Heart left ventricle (tissue), 16 donors: ENCODE measurements around the gene ZNF750. TPM values are rescaled to one million over a fixed set of nuclear protein-coding genes. Genes with fewer than 3 reads are reported as not detected.

Source experiments
- ATAC-seq, 4 donors: fragments of 200-7000 bp; cut with Tn5 transposase; one replicate each; pipeline ENCODE4 v1.9.1; 2020 to 2022; ENCODE audit warnings: moderate library complexity in 4 of 4, mild to moderate bottlenecking in 3 of 4, moderate number of reproducible peaks in 1 of 4
- DNase-seq, 5 donors: peaks; one replicate each; pipeline ENCODE4 v3.0.0-alpha.2; 2020
- H3K27ac ChIP-seq, 12 donors: fragments of 200-600 bp; sonication (generic) in 4 of 12; one replicate each; pipeline versions ENCODE4 v1.5.0 to v1.8.0; 2016 to 2022; ENCODE audit warnings: mild to moderate bottlenecking in 2 of 12
- H3K27me3 ChIP-seq, 9 donors: fragments of 200-600 bp; sonication (generic) in 2 of 9; one replicate each; pipeline versions ENCODE4 v1.5.1 to v1.8.0; 2016 to 2022; ENCODE audit warnings: mild to moderate bottlenecking in 3 of 9
- H3K36me3 ChIP-seq, 9 donors: fragments of 200-600 bp; sonication (generic) in 2 of 9; one replicate each; pipeline versions ENCODE4 v1.5.0 to v1.8.0; 2018 to 2022; ENCODE audit warnings: mild to moderate bottlenecking in 2 of 9
- H3K4me1 ChIP-seq, 12 donors: fragments of 200-600 bp; sonication (generic) in 4 of 12; one replicate each; pipeline versions ENCODE4 v1.5.0 to v1.8.0; 2016 to 2022; ENCODE audit warnings: mild to moderate bottlenecking in 3 of 12
- H3K4me3 ChIP-seq, 12 donors: fragments of 200-600 bp; sonication (generic) in 4 of 12; one replicate each; pipeline versions ENCODE4 v1.5.0 to v1.8.0; 2017 to 2022; ENCODE audit warnings: mild to moderate bottlenecking in 9 of 12, moderate library complexity in 4 of 12
- H3K9me3 ChIP-seq, 12 donors: fragments of 200-600 bp; sonication (generic) in 4 of 12; one replicate each; pipeline versions ENCODE4 v1.5.0 to v1.8.0; 2016 to 2022; ENCODE audit warnings: mild to moderate bottlenecking in 1 of 12
- POLR2A ChIP-seq, 2 donors: fragments of 450-650 bp; IDR thresholded peaks; one replicate each; pipeline ENCODE4 v1.6.1; 2017; ENCODE audit warnings: antibody characterized with exemption in 2 of 2, mild to moderate bottlenecking in 2 of 2, moderate library complexity in 2 of 2
- WGBS, 4 donors: extraction: QIAGEN DNeasy Blood & Tissue Kit in 2 of 4; methylation state at CpG; one replicate each; pipeline versions ENCODE4 v1.1.5 to v1.1.7; 2013 to 2018; 5-methylcytosine and 5-hydroxymethylcytosine counted together
- intact Hi-C, 10 donors: fragments of 100-400 bp; cut with DNase I; formaldehyde crosslinking; loops; one replicate each; pipeline versions ENCODE4 v1.11.1 to v1.14.2; 2022
- long read RNA-seq, 3 donors: library from polyadenylated mRNA; unstranded; transcript quantifications; one replicate each; pipeline ENCODE4 v2.0.0, GENCODE V29; 2020 to 2021
- polyA plus RNA-seq, 2 donors: library from polyadenylated mRNA; stranded (reverse); fragments of 200-250 nt; gene quantifications; one replicate each; pipeline ENCODE4 v1.2.3, GENCODE V29; 2013
- total RNA-seq, 9 donors: library from RNA; depleted of rRNA in 2 of 9; stranded (reverse); fragments of >200 nt in 2 of 9; fragmentation: NEBNext Ultra II Directional in 3 of 9; extraction: Animal tissue kit (Norgen Biotek cat#: 25700) in 3 of 9; gene quantifications; one replicate each; pipeline versions ENCODE4 v1.1.0 to v1.2.4, GENCODE V29; 2016 to 2023
- TF ChIP-seq, protein P1 (sequence below), 12 donors: fragments of 200-600 bp; sonication (generic) in 4 of 12; IDR thresholded peaks; one replicate each; pipeline versions ENCODE4 v1.5.0 to v1.8.0; 2018 to 2022; ENCODE audit warnings: antibody characterized with exemption in 12 of 12, mild to moderate bottlenecking in 5 of 12
- donor health status: ischemic (EF 13 %, LVEDD 7.1; RV severe dilation, severe dysfunction).
- donor health status: healthy with polysubstance abuse.
- donor health status: DM: no; HTN: yes; CAD: no.
- donor health status: DM: no; HTN: no; CAD: no.
- donor health status: ischemic (EF 25% LVEDD 6.9; RV normal size, moderate dysfunction).
- donor health status: ischemic (EF 25% LVEDD 5.7; RV mildly dilated, moderate dysfunction).
- donor health status: healthy.
- donor health status: DM: yes; HTN: yes; CAD: no.
- donor health status: ischemic (EF 35%, LVEDD 5.7; RV mildly dilated, moderate dysfunction).
- donor health status: nonischemic (EF 11% LVEDD 7.7; RV severe dilation, severe dysfunction).
- donor health status: DM: yes; HTN: yes; CAD: no.
- donor health status: PGD.
- donor health status: ischemic (EF 29% LVEDD 5.4; RV normal size, mild dysfunction).
- donor health status: nonischemic (EF 23%, LVEDD 6.1; RV moderate dilation, normal function).

Gene ZNF750
- under 1 TPM in 2 of 9 donors, not detected in 7; 0.31 to 0.38 TPM for total RNA-seq
- polyA plus RNA-seq, result under 1 TPM; 0.08 to 0.17 TPM
- long read RNA-seq, donor 1, partial matches to known transcripts, result 1 of 1 reads
- long read RNA-seq, donor 1, other reads (novel, unspliced or antisense), result 0 of 1 reads
- long read RNA-seq, donor 2, result 0 reads
- long read RNA-seq, donor 3, result 0 reads

DNA sequence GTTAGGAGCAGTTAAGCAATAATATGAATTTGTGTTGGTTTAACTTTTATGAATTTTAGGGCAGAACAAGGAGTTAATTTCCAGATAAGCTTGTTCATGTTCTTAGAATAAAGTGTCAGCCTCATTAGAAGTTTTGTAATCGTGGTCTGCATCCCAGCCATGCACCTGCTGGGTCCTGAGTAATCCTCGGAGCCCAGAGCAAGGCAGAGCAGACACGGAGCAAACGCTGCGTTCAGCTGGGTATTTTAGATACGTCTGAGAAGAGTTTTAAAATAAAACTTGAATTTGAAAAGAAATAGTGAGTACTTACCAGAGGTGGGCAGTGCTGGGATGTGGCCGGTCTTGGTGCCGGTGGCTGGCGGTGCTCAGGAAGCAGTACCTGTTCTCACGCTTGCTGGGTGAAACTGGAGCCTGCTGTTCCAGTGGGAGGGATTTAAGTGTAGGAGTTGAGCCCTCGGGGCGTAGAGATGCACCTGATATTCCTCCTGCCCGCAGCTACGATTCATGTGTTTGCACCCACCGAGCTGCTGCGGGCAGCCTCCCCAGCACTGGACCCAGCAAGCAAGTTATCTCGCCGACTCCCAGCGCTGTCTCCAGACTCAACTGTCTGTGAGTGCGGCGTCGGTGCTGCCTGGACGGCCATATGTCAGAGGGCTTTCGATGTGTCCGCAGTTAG is at the start of gene ZNF750:
Gene ZNF750 (minus strand): TSS at position 406 of the 676 bp plus-strand sequence. CDS start 7,568 bp downstream, outside the sequence.
- WGBS, 4 donors, result 92 to 93% (median 93%) methylated on average over 23 to 25 of the region's 25 CpGs
- Histone ChIP-seq H3K9me3 (no peaks in the 10 kb centered on the region), H3K27ac (peak within 1 kb of the TSS in 6 of 12 donors; percentile 25 to 76 (median 67)), H3K4me3 (no peak within 1 kb of the TSS), H3K36me3 (no peaks in the 10 kb centered on the region), H3K27me3 (no peaks in the 10 kb centered on the region), H3K4me1 (peaks cover 4 to 42% (median 18%) of the 10 kb centered on the region in 12 donors)
- TF ChIP-seq, protein P1, sequence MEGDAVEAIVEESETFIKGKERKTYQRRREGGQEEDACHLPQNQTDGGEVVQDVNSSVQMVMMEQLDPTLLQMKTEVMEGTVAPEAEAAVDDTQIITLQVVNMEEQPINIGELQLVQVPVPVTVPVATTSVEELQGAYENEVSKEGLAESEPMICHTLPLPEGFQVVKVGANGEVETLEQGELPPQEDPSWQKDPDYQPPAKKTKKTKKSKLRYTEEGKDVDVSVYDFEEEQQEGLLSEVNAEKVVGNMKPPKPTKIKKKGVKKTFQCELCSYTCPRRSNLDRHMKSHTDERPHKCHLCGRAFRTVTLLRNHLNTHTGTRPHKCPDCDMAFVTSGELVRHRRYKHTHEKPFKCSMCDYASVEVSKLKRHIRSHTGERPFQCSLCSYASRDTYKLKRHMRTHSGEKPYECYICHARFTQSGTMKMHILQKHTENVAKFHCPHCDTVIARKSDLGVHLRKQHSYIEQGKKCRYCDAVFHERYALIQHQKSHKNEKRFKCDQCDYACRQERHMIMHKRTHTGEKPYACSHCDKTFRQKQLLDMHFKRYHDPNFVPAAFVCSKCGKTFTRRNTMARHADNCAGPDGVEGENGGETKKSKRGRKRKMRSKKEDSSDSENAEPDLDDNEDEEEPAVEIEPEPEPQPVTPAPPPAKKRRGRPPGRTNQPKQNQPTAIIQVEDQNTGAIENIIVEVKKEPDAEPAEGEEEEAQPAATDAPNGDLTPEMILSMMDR (IDR thresholded peaks at IDR 0.05), result no peak
- TF ChIP-seq POLR2A (IDR thresholded peaks at IDR 0.05), result no peak
- DNase-seq, result no peak
- intact Hi-C loops, result loop anchor here in 1 of 10 donors (5.0 kb wide), 1 partner anchor 57 kb away; no protein-coding TSS in a partner anchor
- ATAC-seq, result no peak

- intact Hi-C loops, result no loop called here
- Histone ChIP-seq H3K36me3 (peaks cover 0 to 19% (median 0%) of the 10 kb centered on the region in 9 donors), H3K27me3 (no peaks in the 10 kb centered on the region), H3K4me3 (no peak overlapping the region), H3K4me1 (peaks cover 5 to 72% (median 51%) of the 10 kb centered on the region in 12 donors), H3K9me3 (no peaks in the 10 kb centered on the region), H3K27ac (peak overlapping the region in 9 of 12 donors; percentile 1 to 65 (median 51))
- ATAC-seq (peak; percentile 73 to 84 (median 78)), DNase-seq (peak; percentile 65 to 84 (median 80))
- WGBS, 4 donors, result 56 to 74% (median 67%) methylated on average over 21 to 30 of the region's 30 CpGs
- TF ChIP-seq POLR2A (IDR thresholded peaks at IDR 0.05), result no peak
- TF ChIP-seq, protein P1 (IDR thresholded peaks at IDR 0.05), result no peak
Observed at GRCh38 chr17:82888583-82889495, 49.0 kb upstream of the ZNF750 start.

- no peaks in the 10 kb centered on the region for H3K9me3 ChIP-seq
Observed at GRCh38 chr17:82887255-82888164, 47.7 kb upstream of the ZNF750 start.

More at GRCh38 chr17:82887255-82888164, 47.7 kb upstream of the ZNF750 start:
- Histone ChIP-seq H3K27ac (no peak overlapping the region), H3K4me3 (no peak overlapping the region), H3K27me3 (no peaks in the 10 kb centered on the region), H3K36me3 (peaks cover 0 to 19% (median 0%) of the 10 kb centered on the region in 9 donors), H3K4me1 (peaks cover 5 to 64% (median 41%) of the 10 kb centered on the region in 12 donors)
- TF ChIP-seq, protein P1 (IDR thresholded peaks at IDR 0.05), result no peak
- TF ChIP-seq POLR2A (IDR thresholded peaks at IDR 0.05), result no peak
- ATAC-seq, result no peak
- WGBS, 4 donors, result 93 to 97% (median 96%) methylated on average over 27 of the region's 27 CpGs
- intact Hi-C loops, result no loop called here
- peak in 3 of 5 donors; percentile 0 to 42 (median 15) for DNase-seq
